Fibroblast of skin of right quadriceps (primary cell): ENCODE results near the gene AKR1B15.
"Not testable (repeated sequence)": the region's sequence is repeated elsewhere in the genome, so short reads cannot be mapped to it uniquely, and the experiment has no call there.

Source experiments
- DNase-seq: peaks from one replicate; pipeline ENCODE4 v3.0.0-alpha.2; 2013

AKR1B15 gene

GRCh38 chr7:134567368-134567767 is 18.5 kb downstream of the AKR1B15 start:
- DNase-seq, result no peak

GRCh38 chr7:134569962-134570361 is 21.1 kb downstream of the AKR1B15 start:
- DNase-seq, result not testable (repeated sequence)

GRCh38 chr7:134571101-134571500 is 22.2 kb downstream of the AKR1B15 start:
- no peak for DNase-seq

- DNase-seq, result no peak
These were observed 23.0 kb downstream of the AKR1B15 start for GRCh38 chr7:134571746-134572461.

- DNase-seq, result no peak
These were observed 25.4 kb downstream of the AKR1B15 start for GRCh38 chr7:134574322-134574721.

- no peak for DNase-seq
These were observed 35.4 kb downstream of the AKR1B15 start for GRCh38 chr7:134584290-134584689.

GRCh38 chr7:134585897-134586296 is 37.0 kb downstream of the AKR1B15 start:
- DNase-seq, result no peak

GRCh38 chr7:134587750-134588149 is 38.8 kb downstream of the AKR1B15 start:
- no peak for DNase-seq

GRCh38 chr7:134589491-134589941 is 40.6 kb downstream of the AKR1B15 start:
- no peak for DNase-seq

- DNase-seq, result peak; percentile 77
These were observed 44.9 kb downstream of the AKR1B15 start for GRCh38 chr7:134593530-134594392.

- no peak for DNase-seq
These were observed 46.0 kb downstream of the AKR1B15 start for GRCh38 chr7:134594877-134595276.

GRCh38 chr7:134599371-134599770 is 50.5 kb downstream of the AKR1B15 start:
- DNase-seq, result no peak

- DNase-seq, result no peak
These were observed 52.5 kb downstream of the AKR1B15 start for GRCh38 chr7:134601459-134601858.

- DNase-seq, result no peak
These were observed 54.1 kb downstream of the AKR1B15 start for GRCh38 chr7:134602881-134603451.

GRCh38 chr7:134605978-134606923 is 57.3 kb downstream of the AKR1B15 start:
- DNase-seq, result peak; percentile 49

- no peak for DNase-seq
These were observed 62.8 kb downstream of the AKR1B15 start for GRCh38 chr7:134611611-134612151.

GRCh38 chr7:134612197-134612596 is 63.3 kb downstream of the AKR1B15 start:
- no peak for DNase-seq

GRCh38 chr7:134613623-134614347 is 64.9 kb downstream of the AKR1B15 start:
- DNase-seq, result peak; percentile 96

- DNase-seq, result no peak
These were observed 67.7 kb downstream of the AKR1B15 start for GRCh38 chr7:134616611-134617010.

GRCh38 chr7:134618756-134619530 is 70.0 kb downstream of the AKR1B15 start:
- peak; percentile 47 for DNase-seq
